Liver (tissue), 9 donors: ENCODE measurements around the gene BSPRY. TPM values are rescaled to one million over a fixed set of nuclear protein-coding genes. Genes with fewer than 3 reads are reported as not detected.

Experiments
- DNase-seq: peaks from one replicate; pipeline ENCODE4 v3.0.0-alpha.2; 2017; ENCODE audit warnings: low spot score
- H3K27ac ChIP-seq, 2 donors: one replicate each; pipeline ENCODE4 v1.7.0; 2013; ENCODE audit warnings: inconsistent platforms in 2 of 2, low read length in 2 of 2, control low read depth in 1 of 2, low read depth in 1 of 2, mild to moderate bottlenecking in 1 of 2
- H3K27me3 ChIP-seq, 4 donors: one replicate each; pipeline versions ENCODE4 v1.6.1 to v1.7.0; 2013; ENCODE audit warnings: low read length in 3 of 4, inconsistent platforms in 1 of 4, mild to moderate bottlenecking in 1 of 4, moderate library complexity in 1 of 4; ENCODE audit not compliant: control insufficient read depth in 4 of 4, insufficient read depth in 4 of 4
- H3K36me3 ChIP-seq, 4 donors: one replicate each; pipeline versions ENCODE4 v1.6.1 to v1.7.0; 2013; ENCODE audit warnings: low read length in 3 of 4, mild to moderate bottlenecking in 3 of 4, low read depth in 1 of 4, moderate library complexity in 1 of 4; ENCODE audit not compliant: control insufficient read depth in 4 of 4, insufficient read depth in 3 of 4
- H3K4me1 ChIP-seq, 4 donors: one replicate each; pipeline versions ENCODE4 v1.6.1 to v1.7.0; 2013; ENCODE audit warnings: low read length in 3 of 4, mild to moderate bottlenecking in 3 of 4, moderate library complexity in 1 of 4; ENCODE audit not compliant: control insufficient read depth in 4 of 4, insufficient read depth in 4 of 4
- H3K4me3 ChIP-seq, 3 donors: one replicate each; pipeline versions ENCODE4 v1.6.1 to v1.7.0; 2013; ENCODE audit warnings: low read length in 3 of 3, control low read depth in 1 of 3, low read depth in 1 of 3, mild to moderate bottlenecking in 1 of 3
- H3K9ac ChIP-seq, 2 donors: one replicate each; pipeline ENCODE4 v1.7.0; 2013; ENCODE audit warnings: low read length in 2 of 2, mild to moderate bottlenecking in 2 of 2, moderate library complexity in 2 of 2, control low read depth in 1 of 2, low read depth in 1 of 2
- H3K9me3 ChIP-seq, 4 donors: one replicate each; pipeline versions ENCODE4 v1.6.1 to v1.7.0; 2013; ENCODE audit warnings: low read length in 3 of 4; ENCODE audit not compliant: control insufficient read depth in 4 of 4
- ATF3 ChIP-seq: IDR thresholded peaks from 2 replicates; pipeline ENCODE4 v1.6.1; 2016; ENCODE audit warnings: antibody characterized with exemption
- CTCF ChIP-seq: fragments of 150-350 bp; IDR thresholded peaks from 2 replicates; pipeline ENCODE4 v1.5.1; 2017; ENCODE audit warnings: improper control_type of control experiment, low read depth, low read length; ENCODE audit not compliant: missing input control
- EGR1 ChIP-seq, 2 donors: IDR thresholded peaks; 2 replicates each; pipeline ENCODE4 v1.6.1; 2016 to 2018; ENCODE audit warnings: antibody characterized with exemption in 2 of 2, low read depth in 2 of 2
- FOXA1 ChIP-seq: IDR thresholded peaks from 2 replicates; pipeline ENCODE4 v1.6.1; 2016; ENCODE audit warnings: antibody characterized with exemption
- FOXA2 ChIP-seq: IDR thresholded peaks from 2 replicates; pipeline ENCODE4 v1.6.1; 2016; ENCODE audit warnings: antibody characterized with exemption
- GABPA ChIP-seq, 2 donors: IDR thresholded peaks in 1 of 2; conservative IDR thresholded peaks in 1 of 2; 2 replicates each; pipeline ENCODE4 v1.6.1; 2016; ENCODE audit warnings: antibody characterized with exemption in 2 of 2, mild to moderate bottlenecking in 1 of 2, moderate library complexity in 1 of 2
- HNF4A ChIP-seq, 2 donors: conservative IDR thresholded peaks; 2 replicates each; pipeline ENCODE4 v1.6.1; 2016; ENCODE audit warnings: antibody characterized with exemption in 2 of 2, mild to moderate bottlenecking in 2 of 2
- HNF4G ChIP-seq: IDR thresholded peaks from 2 replicates; pipeline ENCODE4 v1.6.1; 2016; ENCODE audit warnings: antibody characterized with exemption
- JUND ChIP-seq, 2 donors: IDR thresholded peaks; 2 replicates each; pipeline ENCODE4 v1.6.1; 2016; ENCODE audit warnings: antibody characterized with exemption in 2 of 2
- MAX ChIP-seq: IDR thresholded peaks from 2 replicates; pipeline ENCODE4 v1.6.1; 2016; ENCODE audit warnings: antibody characterized with exemption
- NR2F2 ChIP-seq: IDR thresholded peaks from 2 replicates; pipeline ENCODE4 v1.6.1; 2016; ENCODE audit warnings: antibody characterized with exemption
- RAD21 ChIP-seq, 2 donors: IDR thresholded peaks; 2 replicates each; pipeline ENCODE4 v1.6.1; 2016; ENCODE audit warnings: antibody characterized with exemption in 2 of 2, mild to moderate bottlenecking in 2 of 2
- REST ChIP-seq: IDR thresholded peaks from 2 replicates; pipeline ENCODE4 v1.6.1; 2016; ENCODE audit warnings: antibody characterized with exemption, mild to moderate bottlenecking
- RXRA ChIP-seq, 2 donors: IDR thresholded peaks; 2 replicates each; pipeline ENCODE4 v1.6.1; 2017 to 2018; ENCODE audit warnings: antibody characterized with exemption in 2 of 2, mild to moderate bottlenecking in 1 of 2
- SP1 ChIP-seq: IDR thresholded peaks from 2 replicates; pipeline ENCODE4 v1.6.1; 2018; ENCODE audit warnings: antibody characterized with exemption, mild to moderate bottlenecking
- TAF1 ChIP-seq: conservative IDR thresholded peaks from 2 replicates; pipeline ENCODE4 v1.6.1; 2016; ENCODE audit warnings: antibody characterized with exemption, mild to moderate bottlenecking
- ZBTB33 ChIP-seq: IDR thresholded peaks from 2 replicates; pipeline ENCODE4 v1.6.1; 2016; ENCODE audit warnings: antibody characterized with exemption
- WGBS: extraction: QIAGEN DNeasy Blood & Tissue Kit; methylation state at CpG from one replicate; pipeline ENCODE4 v1.1.7; 2013; 5-methylcytosine and 5-hydroxymethylcytosine counted together
- polyA plus RNA-seq, 2 donors: library from polyadenylated mRNA; stranded (reverse) in 1 of 2; unstranded in 1 of 2; fragments of 200-250 nt in 1 of 2; fragments of >200 nt in 1 of 2; fragmentation: Nextera tagmentation in 1 of 2; extraction: Ambion mirVana in 1 of 2; gene quantifications; one replicate each; pipeline versions ENCODE4 v1.2.1 to v1.2.3, GENCODE V29; 2013 to 2015
- total RNA-seq, 2 donors: library from RNA; depleted of rRNA; stranded (reverse); fragments of >200 nt; gene quantifications; one replicate each; pipeline ENCODE4 v1.2.3, GENCODE V29; 2014
- donor health status: healthy.
- donor health status: healthy.
- donor health status: healthy.
- donor health status: healthy.
- donor health status: healthy.

BSPRY gene
- total and polyA plus RNA-seq, 4 donors = 0.31 to 2.3 (median 0.65) TPM

GRCh38 chr9:113310538-113310937 is 38.8 kb upstream of the BSPRY start:
- 73% methylated on average over 3 of the region's 3 CpGs for WGBS
- H3K36me3 ChIP-seq = no peaks in the 10 kb centered on the region
- H3K27me3 ChIP-seq = no peaks in the 10 kb centered on the region
- DNase-seq = no peak
- H3K9ac ChIP-seq = no peak overlapping the region
- no peak overlapping the region for H3K4me3 ChIP-seq
- TF ChIP-seq HNF4A (conservative IDR thresholded peaks at IDR 0.05) (no peak), FOXA1 (no peak), RAD21 (IDR thresholded peaks at IDR 0.05) (no peak), TAF1 (no peak), REST (no peak), CTCF (no peak), EGR1 (IDR thresholded peaks at IDR 0.05; ENCODE audit: low read depth in 2 of 2) (no peak), ZBTB33 (no peak), HNF4G (no peak), ATF3 (no peak), JUND (IDR thresholded peaks at IDR 0.05) (no peak), GABPA (IDR thresholded peaks at IDR 0.05 in 1 of 2, conservative IDR thresholded peaks at IDR 0.05 in 1 of 2) (no peak)
- H3K4me1 ChIP-seq = no peaks in the 10 kb centered on the region
- no peak overlapping the region for H3K27ac ChIP-seq
- no peaks in the 10 kb centered on the region for H3K9me3 ChIP-seq

GRCh38 chr9:113311961-113312360 is 37.4 kb upstream of the BSPRY start:
- no peaks in the 10 kb centered on the region for H3K27me3 ChIP-seq
- no peak overlapping the region for H3K4me3 ChIP-seq
- 91% methylated on average over 3 of the region's 3 CpGs for WGBS
- no peak for DNase-seq
- peaks cover 0 to 2% (median 0%) of the 10 kb centered on the region in 4 donors for H3K36me3 ChIP-seq
- no peak overlapping the region for H3K27ac ChIP-seq
- no peaks in the 10 kb centered on the region for H3K4me1 ChIP-seq
- H3K9ac ChIP-seq = no peak overlapping the region
- no peaks in the 10 kb centered on the region for H3K9me3 ChIP-seq
- TF ChIP-seq EGR1 (IDR thresholded peaks at IDR 0.05; ENCODE audit: low read depth in 2 of 2) = no peak
- TF ChIP-seq NR2F2 = no peak
- no peak for TF ChIP-seq CTCF
- no peak for TF ChIP-seq ZBTB33
- no peak for TF ChIP-seq FOXA2
- TF ChIP-seq MAX = no peak
- TF ChIP-seq RXRA (IDR thresholded peaks at IDR 0.05) = no peak
- TF ChIP-seq SP1 = no peak
- TF ChIP-seq REST = no peak
